Loucy (cell line): ENCODE data around the gene LMTK3.

Experiments
- H2AFZ ChIP-seq: fragments of 200-600 bp; sonication (generic); 2 replicates; pipeline ENCODE4 v1.6.0; 2016; ENCODE audit warnings: antibody characterized with exemption, mild to moderate bottlenecking, low read length, moderate library complexity
- H3F3A ChIP-seq: fragments of 200-600 bp; 2 replicates; pipeline ENCODE4 v1.6.0; 2016; ENCODE audit warnings: antibody characterized with exemption, low read depth, mild to moderate bottlenecking
- H3K27me3 ChIP-seq: fragments of 200-600 bp; sonication (generic); 2 replicates; pipeline ENCODE4 v1.6.1; 2014; ENCODE audit warnings: low read length, mild to moderate bottlenecking; ENCODE audit not compliant: insufficient read depth, poor library complexity, severe bottlenecking
- H3K36me3 ChIP-seq: fragments of 200-600 bp; sonication (generic); 2 replicates; pipeline ENCODE4 v1.6.1; 2016; ENCODE audit warnings: low read length; ENCODE audit not compliant: insufficient read depth
- H3K4me1 ChIP-seq: fragments of 200-600 bp; sonication (generic); 2 replicates; pipeline ENCODE4 v1.5.1; 2014; ENCODE audit warnings: low read length, mild to moderate bottlenecking; ENCODE audit not compliant: insufficient read depth, poor library complexity, severe bottlenecking
- H3K4me2 ChIP-seq: fragments of 200-600 bp; sonication (generic); 2 replicates; pipeline ENCODE4 v1.6.0; 2014; ENCODE audit warnings: antibody characterized with exemption, low read length, low read depth, mild to moderate bottlenecking; ENCODE audit not compliant: poor library complexity, severe bottlenecking
- H3K4me3 ChIP-seq: fragments of 200-600 bp; sonication (generic); 2 replicates; pipeline ENCODE4 v1.5.1; 2014; ENCODE audit warnings: low read length, mild to moderate bottlenecking, mixed read lengths; ENCODE audit not compliant: poor library complexity, severe bottlenecking
- H3K79me2 ChIP-seq: fragments of 200-600 bp; sonication (generic); 2 replicates; pipeline ENCODE4 v1.6.1; 2014; ENCODE audit warnings: low read length; ENCODE audit not compliant: insufficient read depth
- H3K9ac ChIP-seq: fragments of 200-600 bp; sonication (generic); 2 replicates; pipeline ENCODE4 v1.6.0; 2014; ENCODE audit warnings: mild to moderate bottlenecking, low read depth, low read length, moderate library complexity; ENCODE audit not compliant: poor library complexity, severe bottlenecking
- H3K9me2 ChIP-seq: fragments of 200-600 bp; sonication (generic); replicated peaks from 2 replicates; pipeline ENCODE4 v1.6.1; 2016; ENCODE audit warnings: low read depth, low read length, mixed read lengths
- H3K9me3 ChIP-seq: fragments of 200-600 bp; sonication (generic); 2 replicates; pipeline ENCODE4 v1.6.1; 2014; ENCODE audit warnings: mild to moderate bottlenecking, antibody characterized with exemption, low read length, low read depth; ENCODE audit not compliant: insufficient read depth
- H4K20me1 ChIP-seq: fragments of 200-600 bp; sonication (generic); 2 replicates; pipeline ENCODE4 v1.6.0; 2014; ENCODE audit warnings: antibody characterized with exemption, low read length, mild to moderate bottlenecking; ENCODE audit not compliant: insufficient read depth, poor library complexity, severe bottlenecking
- CTCF ChIP-seq: fragments of 200-600 bp; sonication (generic); conservative IDR thresholded peaks from 2 replicates; pipeline ENCODE4 v1.5.1; 2014; ENCODE audit warnings: mild to moderate bottlenecking, antibody characterized with exemption, low read length
- EZH2phosphoT487 ChIP-seq: fragments of 200-600 bp; IDR thresholded peaks from 2 replicates; pipeline ENCODE4 v1.6.1; 2018; ENCODE audit warnings: antibody characterized with exemption, mild to moderate bottlenecking, moderate library complexity, borderline replicate concordance

LMTK3 gene

DNA sequence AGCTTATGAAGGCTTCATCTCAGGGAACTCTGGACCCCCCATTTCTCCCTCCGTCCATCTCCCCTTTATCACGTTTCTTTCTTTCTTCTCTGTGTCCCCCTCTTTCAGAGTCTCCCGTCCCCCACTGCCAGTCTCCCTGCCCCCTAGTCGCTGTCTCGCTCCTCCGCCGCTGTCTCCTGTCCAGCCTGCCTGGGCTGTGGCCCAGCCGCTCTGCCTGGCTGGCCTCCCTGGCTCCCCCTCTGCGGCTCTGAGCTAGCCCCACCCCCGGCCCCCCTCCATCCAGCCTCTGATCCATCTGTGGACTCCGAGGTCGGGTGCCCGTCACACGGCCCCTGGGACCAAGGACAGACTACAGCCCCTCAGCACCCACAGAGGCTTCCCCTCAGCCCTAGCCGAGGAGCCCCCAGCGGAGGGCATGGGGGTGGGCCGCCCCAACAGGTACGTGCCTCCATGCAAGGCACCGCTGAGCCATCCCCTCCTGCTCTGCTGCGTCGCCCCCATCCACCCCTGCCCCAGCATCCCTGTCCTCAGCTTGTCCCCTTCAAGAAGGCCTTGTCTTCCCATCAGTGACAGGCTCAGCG, 57.4 kb downstream of the LMTK3 start:
- Histone ChIP-seq H3K27me3 (no peaks in the 10 kb centered on the region), H3F3A (no peaks in the 10 kb centered on the region), H3K9me3 (no peaks in the 10 kb centered on the region), H3K9me2 (no peaks in the 10 kb centered on the region), H3K4me3 (no peak overlapping the region), H4K20me1 (no peaks in the 10 kb centered on the region), H3K4me1 (no peaks in the 10 kb centered on the region), H3K4me2 (no peak overlapping the region), H3K79me2 (no peaks in the 10 kb centered on the region; the same call in 1 of the 2 replicates), H3K9ac (no peak overlapping the region), H3K36me3 (peaks cover 36% of the 10 kb centered on the region; the same call in 1 of the 2 replicates), H2AFZ (no peak overlapping the region)
- TF ChIP-seq CTCF = no peak
- no peak for TF ChIP-seq EZH2phosphoT487

GRCh38 chr19:48452289-48453190, 59.1 kb downstream of the LMTK3 start:
- Histone ChIP-seq H3F3A (no peaks in the 10 kb centered on the region), H3K4me2 (no peak overlapping the region), H2AFZ (no peak overlapping the region), H3K4me1 (no peaks in the 10 kb centered on the region), H3K4me3 (no peak overlapping the region), H3K9me3 (no peaks in the 10 kb centered on the region), H3K27me3 (no peaks in the 10 kb centered on the region), H3K79me2 (peaks cover 13% of the 10 kb centered on the region; the same call in 1 of the 2 replicates), H3K36me3 (peaks cover 41% of the 10 kb centered on the region; the same call in 1 of the 2 replicates), H4K20me1 (no peaks in the 10 kb centered on the region), H3K9me2 (no peaks in the 10 kb centered on the region), H3K9ac (no peak overlapping the region)
- TF ChIP-seq EZH2phosphoT487 = no peak
- no peak for TF ChIP-seq CTCF

- H3K27me3 ChIP-seq = no peaks in the 10 kb centered on the region
- H3K4me1 ChIP-seq = no peaks in the 10 kb centered on the region
- H3K4me2 ChIP-seq = no peak overlapping the region
- H2AFZ ChIP-seq = no peak overlapping the region
- H3K9me3 ChIP-seq = no peaks in the 10 kb centered on the region
- H4K20me1 ChIP-seq = peaks cover 1% of the 10 kb centered on the region
- H3K4me3 ChIP-seq = no peak overlapping the region
- peaks cover 35% of the 10 kb centered on the region; the same call in 1 of the 2 replicates for H3K36me3 ChIP-seq
- H3K9ac ChIP-seq = no peak overlapping the region
- H3F3A ChIP-seq = no peaks in the 10 kb centered on the region
- no peaks in the 10 kb centered on the region for H3K9me2 ChIP-seq
- H3K79me2 ChIP-seq = peaks cover 21% of the 10 kb centered on the region
- TF ChIP-seq EZH2phosphoT487 (no peak), CTCF (no peak)
Observed at GRCh38 chr19:48451624-48452023, 60.0 kb downstream of the LMTK3 start.
